Suprapubic skin (tissue), 4 donors: ENCODE measurements around the gene TMEM44. TPM values are rescaled to one million over a fixed set of nuclear protein-coding genes. Genes with fewer than 3 reads are reported as not detected.

ENCODE experiments used
- DNase-seq, 2 donors: peaks; one replicate each; pipeline ENCODE4 v3.0.0-alpha.2; 2019; ENCODE audit warnings: low spot score in 2 of 2
- H3K27ac ChIP-seq: fragments of 200-600 bp; sonication (generic); one replicate; pipeline ENCODE4 v1.5.1; 2019
- H3K27me3 ChIP-seq: fragments of 200-600 bp; sonication (generic); one replicate; pipeline ENCODE4 v1.5.1; 2019
- H3K36me3 ChIP-seq: fragments of 200-600 bp; sonication (generic); one replicate; pipeline ENCODE4 v1.5.1; 2019
- H3K4me1 ChIP-seq: fragments of 200-600 bp; sonication (generic); one replicate; pipeline ENCODE4 v1.5.1; 2019
- H3K4me3 ChIP-seq: fragments of 200-600 bp; sonication (generic); one replicate; pipeline ENCODE4 v1.5.1; 2019; ENCODE audit warnings: mild to moderate bottlenecking
- H3K9me3 ChIP-seq: fragments of 200-600 bp; sonication (generic); one replicate; pipeline ENCODE4 v1.5.1; 2019
- CTCF ChIP-seq, 2 donors: fragments of 200-600 bp in 1 of 2; fragments of 450-650 bp in 1 of 2; sonication (generic) in 1 of 2; IDR thresholded peaks; one replicate each; pipeline ENCODE4 v1.5.1; 2016 to 2019; ENCODE audit warnings: antibody characterized with exemption in 2 of 2, mild to moderate bottlenecking in 1 of 2, moderate library complexity in 1 of 2
- EP300 ChIP-seq: sonication (generic); formaldehyde crosslinking; IDR thresholded peaks from one replicate; pipeline ENCODE4 v1.6.1; 2017; ENCODE audit warnings: antibody characterized with exemption
- POLR2A ChIP-seq, 2 donors: fragments of 450-650 bp; IDR thresholded peaks; one replicate each; pipeline ENCODE4 v1.6.1; 2017; ENCODE audit warnings: antibody characterized with exemption in 2 of 2, mild to moderate bottlenecking in 2 of 2, moderate library complexity in 2 of 2
- POLR2AphosphoS5 ChIP-seq, 3 donors: sonication (generic); formaldehyde crosslinking; IDR thresholded peaks; one replicate each; pipeline ENCODE4 v1.6.1; 2017; ENCODE audit warnings: antibody characterized with exemption in 3 of 3
- WGBS: methylation state at CpG from one replicate; pipeline ENCODE4 v1.1.5; 2018; 5-methylcytosine and 5-hydroxymethylcytosine counted together
- total RNA-seq, 4 donors: library from RNA; depleted of rRNA; stranded (reverse); fragments of >200 nt; gene quantifications; one replicate each; pipeline ENCODE4 v1.1.0, GENCODE V29; 2016

TMEM44 gene
- total RNA-seq, 4 donors from 2014 or later = 1.5 to 8.2 (median 4.7) TPM

GRCh38 chr3:194569252-194569651 is 64.0 kb downstream of the TMEM44 start:
- H3K27ac ChIP-seq = no peak overlapping the region
- no peak overlapping the region for H3K4me3 ChIP-seq
- H3K27me3 ChIP-seq = no peaks in the 10 kb centered on the region
- H3K9me3 ChIP-seq = no peaks in the 10 kb centered on the region
- no peak for DNase-seq
- H3K4me1 ChIP-seq = peaks cover 7% of the 10 kb centered on the region
- WGBS = 86% methylated on average over 12 of the region's 12 CpGs
- H3K36me3 ChIP-seq = no peaks in the 10 kb centered on the region
- TF ChIP-seq EP300 = no peak
- no peak for TF ChIP-seq POLR2AphosphoS5 (IDR thresholded peaks at IDR 0.05)
- no peak for TF ChIP-seq POLR2A (IDR thresholded peaks at IDR 0.05)
- no peak for TF ChIP-seq CTCF (IDR thresholded peaks at IDR 0.05)

- H3K27me3 ChIP-seq = no peaks in the 10 kb centered on the region
- no peaks in the 10 kb centered on the region for H3K36me3 ChIP-seq
- H3K9me3 ChIP-seq = no peaks in the 10 kb centered on the region
- WGBS = 63% methylated on average over 9 of the region's 9 CpGs
- no peaks in the 10 kb centered on the region for H3K4me1 ChIP-seq
- H3K4me3 ChIP-seq = no peak overlapping the region
- no peak for TF ChIP-seq POLR2AphosphoS5 (IDR thresholded peaks at IDR 0.05)
- H3K27ac ChIP-seq = no peak overlapping the region
- no peak for DNase-seq
Measured at GRCh38 chr3:194565597-194566190, 67.5 kb downstream of the TMEM44 start.

GRCh38 chr3:194562986-194563385 is 70.2 kb downstream of the TMEM44 start:
- H3K4me3 ChIP-seq = no peak overlapping the region
- H3K4me1 ChIP-seq = no peaks in the 10 kb centered on the region
- TF ChIP-seq EP300 (no peak), POLR2A (IDR thresholded peaks at IDR 0.05) (no peak), CTCF (IDR thresholded peaks at IDR 0.05) (no peak), POLR2AphosphoS5 (IDR thresholded peaks at IDR 0.05) (no peak)
- H3K27me3 ChIP-seq = no peaks in the 10 kb centered on the region
- DNase-seq = no peak
- 97% methylated on average over 2 of the region's 2 CpGs for WGBS
- no peak overlapping the region for H3K27ac ChIP-seq
- no peaks in the 10 kb centered on the region for H3K36me3 ChIP-seq
- H3K9me3 ChIP-seq = no peaks in the 10 kb centered on the region

- no peaks in the 10 kb centered on the region for H3K9me3 ChIP-seq
- H3K27ac ChIP-seq = no peak overlapping the region
- H3K27me3 ChIP-seq = no peaks in the 10 kb centered on the region
- WGBS = 53% methylated on average over 7 of the region's 7 CpGs
- no peaks in the 10 kb centered on the region for H3K36me3 ChIP-seq
- TF ChIP-seq POLR2A (IDR thresholded peaks at IDR 0.05) (no peak), CTCF (IDR thresholded peaks at IDR 0.05) (no peak), POLR2AphosphoS5 (IDR thresholded peaks at IDR 0.05) (no peak), EP300 (no peak)
- peaks cover 3% of the 10 kb centered on the region for H3K4me1 ChIP-seq
- H3K4me3 ChIP-seq = no peak overlapping the region
- no peak for DNase-seq
Measured at GRCh38 chr3:194561306-194561974, 71.8 kb downstream of the TMEM44 start.

- H3K36me3 ChIP-seq = no peaks in the 10 kb centered on the region
- 89% methylated on average over 7 of the region's 7 CpGs for WGBS
- TF ChIP-seq CTCF (IDR thresholded peaks at IDR 0.05) = no peak
- TF ChIP-seq EP300 = no peak
- no peak for TF ChIP-seq POLR2A (IDR thresholded peaks at IDR 0.05)
- no peak for TF ChIP-seq POLR2AphosphoS5 (IDR thresholded peaks at IDR 0.05)
- H3K9me3 ChIP-seq = no peaks in the 10 kb centered on the region
- H3K4me3 ChIP-seq = no peak overlapping the region
- no peak overlapping the region for H3K27ac ChIP-seq
- no peak for DNase-seq
- H3K4me1 ChIP-seq = peaks cover 5% of the 10 kb centered on the region
- H3K27me3 ChIP-seq = no peaks in the 10 kb centered on the region
Measured at GRCh38 chr3:194560047-194560446, 73.2 kb downstream of the TMEM44 start.
